NCI-H460 (cell line): ENCODE data around the gene ABHD10. TPM values are rescaled to one million over a fixed set of nuclear protein-coding genes. Genes with fewer than 3 reads are reported as not detected.

Source experiments
- DNase-seq: peaks from one replicate; pipeline ENCODE4 v3.0.0-alpha.2; 2016; ENCODE audit warnings: low read depth; ENCODE audit errors: extremely low read depth
- polyA plus RNA-seq: library from polyadenylated mRNA; depleted of rRNA; stranded (reverse); fragments of >200 nt; gene quantifications from 2 replicates; pipeline ENCODE4 v1.2.3, GENCODE V29; 2014; cell fraction: nucleus; rRNA removed
- total RNA-seq: library from RNA; depleted of rRNA; stranded (reverse); fragments of >200 nt; shearing (Covaris generic); gene quantifications from 2 replicates; pipeline ENCODE4 v1.2.3, GENCODE V29; 2014; rRNA removed

Gene ABHD10
- total RNA-seq, result 68.6 and 70.3 TPM in 2 replicates
- 47.6 and 69.5 TPM in 2 replicates for polyA plus RNA-seq

DNA sequence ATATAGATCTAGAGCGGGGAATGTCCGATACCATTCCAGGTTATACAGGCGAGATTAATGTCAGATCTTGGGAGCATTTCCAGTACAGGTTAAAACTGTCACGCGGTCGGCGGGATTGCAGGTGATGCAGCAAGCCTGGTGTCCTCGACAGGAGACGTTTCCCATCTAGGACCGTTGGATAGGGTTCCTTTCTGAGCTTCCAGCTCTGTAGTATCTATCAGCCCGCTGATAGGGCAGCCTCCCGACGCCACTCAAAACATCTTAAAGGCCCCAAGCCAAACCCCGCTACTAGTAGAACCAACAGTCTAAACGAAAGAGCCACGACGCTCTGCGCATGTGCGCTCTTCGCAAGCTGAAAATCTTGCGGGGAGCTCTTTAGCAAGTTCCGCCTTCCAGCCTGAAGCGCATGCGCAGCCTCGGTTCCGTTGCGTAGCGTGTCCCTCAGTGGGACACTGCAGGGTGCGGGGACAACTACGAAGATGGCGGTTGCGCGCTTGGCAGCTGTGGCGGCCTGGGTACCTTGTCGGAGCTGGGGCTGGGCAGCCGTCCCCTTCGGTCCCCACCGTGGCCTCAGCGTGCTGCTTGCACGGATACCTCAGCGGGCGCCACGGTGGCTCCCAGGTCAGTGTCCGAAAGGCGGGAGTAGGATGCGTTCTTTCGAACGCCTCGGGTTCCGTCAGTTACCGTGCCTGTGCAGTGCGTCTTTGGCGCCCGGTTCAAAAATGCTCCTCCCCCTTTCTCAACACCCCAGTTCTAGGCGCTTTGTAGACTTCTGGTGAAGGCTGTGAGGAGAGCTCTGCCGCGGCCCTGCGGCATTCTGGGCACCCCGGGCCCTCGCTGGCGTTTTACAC is at the start of gene ABHD10:
ABHD10 (plus strand) TSS at position 444 of the 851 bp plus-strand sequence; CDS start at position 480, 36 bp downstream.
- peak; percentile 96 for DNase-seq

DNA sequence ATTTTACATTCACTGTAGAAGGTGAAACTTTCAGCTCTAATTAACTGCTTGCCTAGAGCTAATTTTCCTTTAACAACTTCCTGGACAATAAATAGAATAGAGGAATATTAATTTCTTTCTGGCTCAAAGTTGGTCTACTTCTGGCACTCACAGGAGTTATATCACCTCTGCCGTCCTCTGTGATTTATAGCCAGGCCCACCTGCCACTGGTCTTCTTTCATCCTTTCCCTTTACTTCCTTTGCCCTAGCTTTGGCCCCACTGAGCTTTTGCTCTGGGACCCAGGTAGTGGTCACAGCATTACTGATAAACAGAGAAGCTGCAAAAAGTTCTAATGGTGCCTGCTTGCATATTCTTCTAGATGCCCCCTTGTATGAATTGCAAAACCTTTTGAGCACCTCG is 49.3 kb upstream of the ABHD10 start:
- DNase-seq, result no peak

DNA sequence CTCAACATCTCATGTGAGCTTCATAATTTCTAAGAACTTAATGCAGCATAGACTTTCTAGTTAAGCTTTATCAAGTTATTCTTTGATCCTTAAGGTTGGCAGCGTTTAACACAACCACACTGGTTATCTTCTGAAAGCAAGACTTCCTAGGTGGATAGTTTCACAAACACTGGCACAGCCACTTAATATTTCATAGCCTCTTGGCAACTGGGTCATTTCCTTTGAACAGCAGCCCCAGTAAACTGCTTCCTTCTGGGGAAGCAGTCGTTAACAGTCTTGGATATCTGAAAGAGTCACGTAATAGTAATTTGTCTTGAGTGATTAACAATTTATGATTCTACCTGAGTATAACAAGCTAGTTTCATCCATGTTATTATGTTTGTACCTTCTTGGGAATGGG is 45.9 kb upstream of the ABHD10 start:
- no peak for DNase-seq

DNA sequence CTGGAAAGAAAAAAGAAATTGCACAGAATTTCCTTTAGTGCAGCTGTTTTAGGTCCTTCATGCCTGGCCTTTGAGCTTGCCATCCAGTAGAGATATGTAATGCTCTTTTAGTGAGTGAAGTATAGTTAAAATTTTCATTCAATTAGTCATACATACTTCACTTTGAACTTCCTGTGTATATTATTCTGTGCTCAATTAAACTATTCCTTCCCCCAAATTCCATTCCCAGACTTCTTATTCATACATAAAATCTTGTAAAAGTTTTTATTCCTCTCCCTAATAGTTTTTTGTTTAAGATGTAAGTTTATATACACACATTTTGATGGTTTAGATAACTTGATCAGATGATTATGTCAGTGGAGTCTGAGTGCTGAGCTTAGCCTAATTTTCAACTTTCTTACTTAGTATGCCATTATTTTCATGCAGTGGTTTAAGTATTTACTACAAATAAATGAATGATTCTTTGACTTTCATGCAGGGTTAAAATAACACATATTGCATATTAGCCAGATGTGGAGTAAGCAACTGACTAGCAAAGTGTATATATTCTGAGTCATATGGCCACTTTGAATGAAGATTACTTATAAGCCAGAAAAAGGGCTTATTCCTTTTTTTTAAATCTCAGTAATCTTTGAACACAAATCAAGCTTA is 42.5 kb upstream of the ABHD10 start:
- peak; percentile 30 for DNase-seq

DNA sequence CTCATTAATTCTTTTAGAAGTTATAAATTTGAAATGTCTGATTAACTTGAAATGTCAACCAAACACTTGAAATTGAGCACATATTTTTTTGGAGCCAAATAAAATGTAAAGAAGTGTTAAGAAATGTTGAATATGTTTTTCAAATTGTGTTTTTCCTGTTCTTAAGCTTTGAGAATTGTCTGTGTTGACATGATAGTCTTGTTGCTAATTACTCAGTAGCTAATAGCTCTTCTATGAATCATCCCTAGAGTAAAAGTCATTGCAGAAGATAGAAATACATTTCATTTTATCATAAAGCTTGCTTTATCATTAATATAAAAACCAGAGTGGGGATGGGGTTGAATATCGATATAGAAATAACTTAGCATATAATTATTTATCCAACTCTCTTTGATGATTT is 41.9 kb upstream of the ABHD10 start:
- DNase-seq, result no peak

DNA sequence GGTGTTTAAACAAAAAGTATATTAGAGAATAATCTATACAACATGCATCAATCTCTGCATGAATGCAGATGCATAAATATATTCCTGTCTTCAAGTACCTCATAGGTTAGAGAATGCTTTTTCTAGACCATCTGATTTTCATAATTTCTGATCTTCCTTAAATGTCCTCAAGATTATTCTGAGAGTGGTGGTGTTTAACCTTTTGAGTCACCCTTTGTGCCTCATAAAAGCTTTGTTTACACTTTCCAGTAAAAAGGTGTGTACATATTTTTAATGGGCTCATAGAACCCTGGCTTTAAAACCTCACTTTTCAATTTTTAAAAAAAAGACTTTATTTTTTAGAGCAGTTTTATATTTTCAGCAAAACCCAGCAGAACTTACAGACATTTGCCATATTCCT is 41.0 kb upstream of the ABHD10 start:
- DNase-seq, result no peak

DNA sequence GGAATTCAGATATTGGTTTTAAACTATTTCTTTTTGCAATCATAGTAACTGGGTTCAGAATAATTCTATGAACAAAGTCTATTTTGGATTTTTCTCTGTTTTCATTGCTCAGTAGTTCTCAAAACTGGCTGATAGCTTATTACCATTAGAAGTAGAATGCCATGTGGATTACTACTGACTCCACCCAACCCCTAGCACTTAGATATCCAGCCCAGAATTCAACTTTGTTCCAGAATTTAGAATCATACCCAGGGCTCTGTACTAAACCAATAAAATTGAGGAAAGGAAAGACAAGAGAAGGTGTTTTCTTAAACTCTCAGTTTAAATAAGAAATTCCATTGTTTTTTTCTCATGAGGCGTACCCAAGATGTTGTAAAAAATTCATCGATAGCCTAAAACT is 39.0 kb upstream of the ABHD10 start:
- no peak for DNase-seq

DNA sequence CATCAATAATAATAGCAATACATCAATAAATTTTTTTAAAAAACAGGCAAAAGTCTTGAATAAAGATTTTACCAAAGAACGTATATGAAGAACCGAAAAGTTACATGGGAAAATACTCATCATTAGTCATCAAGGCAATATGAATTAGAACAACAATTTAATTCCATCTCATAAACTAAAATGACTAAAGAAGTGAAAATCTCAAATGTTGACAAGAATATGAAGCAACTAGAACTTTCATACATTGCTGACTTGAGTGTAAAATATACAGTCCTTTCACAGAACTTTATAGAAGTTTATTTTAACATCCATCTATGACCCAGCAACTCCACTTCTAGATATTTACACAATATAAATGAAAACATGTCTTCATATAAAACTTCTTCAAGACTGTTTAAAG is 35.3 kb upstream of the ABHD10 start:
- no peak for DNase-seq

DNA sequence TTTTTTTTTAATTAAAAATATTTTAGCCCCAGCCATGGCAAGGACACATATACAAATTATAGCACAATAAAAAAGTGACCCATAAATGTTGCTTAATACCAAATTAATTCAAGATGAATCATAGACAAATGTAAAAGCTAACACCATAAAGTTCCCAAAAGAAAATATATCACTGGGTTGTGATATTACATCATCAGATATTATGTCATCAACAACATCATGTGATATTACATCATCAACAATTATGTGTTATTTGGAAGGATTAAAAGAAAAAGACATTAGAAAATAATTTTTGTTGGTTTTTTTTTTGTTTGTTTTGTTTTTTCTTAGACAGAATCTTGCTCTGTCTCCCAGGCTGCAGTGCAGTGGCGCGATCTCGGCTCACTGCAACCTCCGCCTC is 34.5 kb upstream of the ABHD10 start:
- DNase-seq, result peak; percentile 84

DNA sequence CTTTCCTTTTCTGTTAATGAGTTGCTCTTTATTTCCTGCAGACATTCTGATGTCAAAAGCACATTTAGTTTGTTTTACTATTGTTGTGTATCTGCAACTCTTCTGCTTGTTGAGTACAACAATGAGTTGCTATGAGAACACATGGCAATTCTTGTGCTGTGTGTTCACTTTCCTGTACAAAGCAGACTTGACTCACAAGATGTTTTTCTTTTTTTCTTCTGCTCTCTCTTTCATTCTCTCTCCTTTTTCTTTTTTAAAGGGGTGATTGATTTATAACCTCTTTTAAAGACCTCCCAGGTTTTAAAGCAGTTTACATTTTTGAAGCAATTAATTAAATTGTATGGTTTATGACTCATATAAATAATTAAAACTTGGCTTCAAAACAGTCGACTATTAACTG is 31.6 kb upstream of the ABHD10 start:
- DNase-seq, result no peak

DNA sequence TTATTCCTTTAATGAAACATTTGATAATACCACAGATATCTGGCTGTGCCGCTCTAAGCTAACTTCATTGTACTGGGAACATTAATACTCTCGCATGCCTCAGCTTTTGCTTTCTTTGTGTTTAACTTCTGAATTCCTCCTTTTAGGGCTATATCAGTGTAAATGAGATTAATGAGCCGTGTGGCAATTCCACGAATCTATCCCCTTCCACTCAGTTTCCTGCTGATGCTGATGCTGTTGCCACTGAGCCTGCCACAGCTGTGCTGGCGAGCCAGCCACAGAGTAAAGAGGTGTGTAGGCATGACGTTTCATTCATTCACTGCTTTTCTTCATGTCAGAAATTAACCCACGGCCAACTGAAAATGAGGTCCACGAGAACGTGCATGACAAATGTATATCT is 30.0 kb upstream of the ABHD10 start:
- DNase-seq, result no peak

DNA sequence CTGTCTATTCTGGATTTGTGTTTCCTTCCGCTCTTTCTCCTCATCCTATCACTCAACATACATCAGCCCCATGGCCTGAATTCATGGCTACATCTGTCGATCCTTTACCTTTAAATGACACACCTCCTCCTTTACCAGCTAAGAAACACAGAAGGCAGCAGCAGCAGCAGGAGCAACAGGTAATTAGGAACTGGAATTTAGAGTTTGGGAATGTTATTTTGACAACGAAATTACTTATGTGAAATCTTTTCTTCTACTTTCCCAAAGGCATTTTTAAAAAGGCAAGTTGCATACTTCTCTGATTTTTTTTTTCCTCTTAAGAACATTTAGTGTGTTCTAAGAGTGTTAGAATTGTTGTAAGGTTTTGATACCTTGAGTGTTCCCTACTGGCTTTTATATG is 29.1 kb upstream of the ABHD10 start:
- no peak for DNase-seq

DNA sequence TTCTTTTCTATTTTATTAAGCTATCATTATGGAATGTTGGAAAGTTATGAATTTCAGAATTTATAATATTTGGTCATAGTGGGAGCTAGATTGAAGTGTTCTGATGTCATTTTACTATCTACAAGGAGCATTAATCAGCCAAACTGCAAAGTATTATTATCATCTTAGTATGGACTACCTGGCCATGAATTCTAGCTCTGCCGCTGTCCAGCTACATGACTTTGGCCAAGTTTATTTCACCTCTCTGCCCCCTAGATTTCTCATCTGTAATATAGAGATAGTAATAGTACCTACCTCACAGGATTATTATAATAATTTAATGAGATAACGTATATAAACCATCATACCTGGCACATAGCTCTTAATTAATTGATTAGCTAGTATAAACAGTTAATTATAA is 27.8 kb upstream of the ABHD10 start:
- no peak for DNase-seq

DNA sequence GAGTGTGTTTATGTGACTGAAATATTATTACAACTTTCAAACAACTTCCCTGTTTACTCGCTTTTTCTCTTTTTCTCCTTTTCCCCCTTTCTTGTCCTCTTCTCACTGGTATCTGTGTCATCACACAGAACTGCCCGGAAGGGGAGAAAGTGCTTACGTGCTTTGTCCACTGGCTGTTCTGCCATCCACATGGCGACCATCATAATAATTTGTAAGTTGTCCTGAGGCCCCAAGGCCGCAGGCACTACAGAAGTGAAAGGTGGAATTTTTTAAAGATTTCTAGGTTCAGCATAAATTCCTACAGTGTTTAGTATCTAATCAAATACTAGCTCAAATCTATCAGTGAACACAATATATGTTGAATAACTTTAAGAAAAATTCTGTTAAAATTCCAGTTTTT is 26.7 kb upstream of the ABHD10 start:
- no peak for DNase-seq

DNA sequence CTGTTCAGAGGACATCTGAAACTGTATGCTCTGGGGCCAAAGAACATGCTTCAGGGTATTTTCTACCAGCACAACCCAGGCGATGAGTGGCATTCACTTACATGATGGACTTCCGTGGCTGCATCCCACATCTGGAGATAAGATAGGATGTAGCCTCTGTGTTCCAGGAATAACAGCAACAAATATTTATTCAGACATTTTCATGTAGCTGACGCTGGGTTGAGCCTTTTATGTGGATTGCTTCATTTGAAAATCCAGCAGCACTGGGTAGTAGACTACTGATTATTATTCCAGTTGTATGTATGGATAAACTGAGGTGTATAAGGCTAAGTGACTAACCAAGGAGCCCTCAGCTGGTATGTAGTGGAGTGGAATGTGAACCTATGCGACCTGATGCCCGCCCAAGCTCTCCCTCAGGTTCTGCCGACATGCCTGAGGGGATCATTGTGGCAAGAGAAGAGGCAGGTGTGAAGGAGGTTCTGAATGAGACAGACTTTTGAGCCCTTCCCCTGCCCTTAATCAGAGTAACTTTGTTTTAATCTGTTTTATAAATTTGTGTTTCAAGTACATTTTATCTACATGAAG is 25.9 kb upstream of the ABHD10 start:
- no peak for DNase-seq

DNA sequence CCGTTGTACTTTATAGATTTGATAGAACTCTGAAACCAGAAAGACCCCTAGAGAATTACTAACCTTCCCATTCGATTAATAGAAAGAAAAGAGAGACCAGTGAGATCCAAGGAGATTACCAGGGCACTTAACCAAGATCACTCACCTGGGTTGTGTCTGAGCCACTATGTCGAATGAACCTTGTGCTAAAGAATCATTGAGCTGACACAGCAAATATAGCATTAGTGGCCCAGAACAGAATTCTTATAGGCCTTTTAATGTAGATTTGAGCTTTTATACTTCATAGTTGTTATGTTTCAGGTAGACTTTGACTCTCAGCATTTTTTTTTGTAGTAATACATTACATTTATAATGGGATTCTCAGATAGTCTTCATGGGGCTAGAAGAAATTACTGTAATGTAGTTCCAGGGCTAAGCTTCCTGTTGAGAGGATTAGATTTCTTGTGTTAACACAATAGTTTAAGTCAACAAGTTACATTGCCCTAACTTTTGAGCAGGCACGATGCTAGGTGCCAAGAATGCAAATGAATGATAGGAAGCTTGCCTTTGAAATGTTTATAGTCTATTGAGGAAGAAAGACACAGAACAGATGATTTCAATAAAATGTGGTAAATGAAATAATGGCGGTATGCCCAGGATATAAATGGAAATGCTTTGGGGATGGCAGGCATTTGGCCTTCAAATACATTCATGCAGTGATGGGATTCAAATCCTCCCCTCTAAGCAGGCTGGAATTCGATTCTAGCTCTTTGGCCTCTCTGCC is 24.4 kb upstream of the ABHD10 start:
- no peak for DNase-seq

DNA sequence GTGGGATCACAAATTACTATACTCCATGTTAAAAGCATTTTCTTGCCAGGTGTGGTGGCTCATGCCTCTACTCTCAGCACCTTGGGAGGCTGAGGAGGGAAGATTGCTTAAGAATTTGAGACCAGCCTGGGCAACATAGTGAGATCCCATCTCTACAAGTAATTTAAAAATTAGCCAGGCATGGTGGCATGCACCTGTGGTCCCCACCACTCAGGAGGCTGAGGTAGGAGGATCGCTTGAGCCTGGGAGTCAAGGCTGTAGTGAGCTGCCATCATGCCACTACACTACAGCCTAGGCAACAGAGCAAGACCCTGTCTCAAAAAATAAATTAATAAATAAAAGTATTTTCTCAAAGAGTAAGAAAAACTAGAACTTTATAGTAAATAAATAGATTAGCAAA is 22.9 kb upstream of the ABHD10 start:
- no peak for DNase-seq

DNA sequence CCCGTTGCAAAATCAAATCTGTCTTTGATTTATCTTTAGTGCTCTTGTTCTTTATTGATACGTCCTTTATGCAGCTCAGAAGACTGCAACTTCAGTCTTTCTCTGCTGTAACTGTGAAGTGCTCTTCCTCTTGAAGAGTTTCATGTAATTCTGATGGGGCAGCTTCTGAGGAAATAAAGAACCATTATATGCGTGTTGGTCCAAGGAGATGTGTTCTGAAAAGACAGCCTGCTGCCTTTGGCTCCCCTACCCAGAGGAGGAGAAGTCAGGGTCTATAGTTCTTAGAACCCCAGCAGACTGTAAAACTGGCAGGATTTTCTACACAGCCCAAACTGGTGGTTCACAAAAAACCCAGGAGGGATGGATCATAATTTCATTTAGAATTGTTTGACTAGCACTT is 22.4 kb upstream of the ABHD10 start:
- no peak for DNase-seq

DNA sequence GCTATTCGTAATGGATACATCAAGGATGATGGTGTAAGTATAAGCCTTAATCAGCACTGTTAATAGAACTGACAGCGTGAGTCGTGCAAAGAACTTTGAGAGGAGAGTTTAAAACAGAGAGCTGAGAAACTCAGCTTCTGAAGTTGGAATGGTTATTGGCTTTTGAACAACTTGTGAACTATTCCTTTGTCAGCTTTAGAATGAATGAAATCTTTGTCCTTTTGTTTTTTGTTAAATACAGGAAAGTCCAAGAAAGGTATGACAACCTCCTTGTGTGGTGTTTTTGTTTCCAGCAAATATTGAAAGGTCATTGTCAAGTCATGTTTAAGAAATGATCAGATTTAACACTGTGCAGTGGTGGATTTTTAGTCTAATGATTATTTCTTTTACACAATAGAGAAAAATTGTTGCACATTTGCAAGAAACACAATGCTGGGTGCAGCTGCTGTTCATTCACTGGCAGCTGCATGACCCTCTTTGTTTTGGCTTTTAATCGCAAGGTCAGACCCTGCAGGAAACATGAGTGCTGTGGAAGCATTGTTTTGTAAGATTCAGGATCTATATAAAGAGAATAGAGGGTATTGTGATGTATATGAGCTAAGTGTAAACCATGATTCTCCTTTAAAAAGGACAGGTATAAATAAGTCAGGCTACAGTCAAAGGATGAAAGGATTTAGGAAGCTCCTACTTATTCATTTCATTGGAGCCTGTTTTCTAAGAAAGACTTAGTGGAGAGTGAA is 21.7 kb upstream of the ABHD10 start:
- no peak for DNase-seq

DNA sequence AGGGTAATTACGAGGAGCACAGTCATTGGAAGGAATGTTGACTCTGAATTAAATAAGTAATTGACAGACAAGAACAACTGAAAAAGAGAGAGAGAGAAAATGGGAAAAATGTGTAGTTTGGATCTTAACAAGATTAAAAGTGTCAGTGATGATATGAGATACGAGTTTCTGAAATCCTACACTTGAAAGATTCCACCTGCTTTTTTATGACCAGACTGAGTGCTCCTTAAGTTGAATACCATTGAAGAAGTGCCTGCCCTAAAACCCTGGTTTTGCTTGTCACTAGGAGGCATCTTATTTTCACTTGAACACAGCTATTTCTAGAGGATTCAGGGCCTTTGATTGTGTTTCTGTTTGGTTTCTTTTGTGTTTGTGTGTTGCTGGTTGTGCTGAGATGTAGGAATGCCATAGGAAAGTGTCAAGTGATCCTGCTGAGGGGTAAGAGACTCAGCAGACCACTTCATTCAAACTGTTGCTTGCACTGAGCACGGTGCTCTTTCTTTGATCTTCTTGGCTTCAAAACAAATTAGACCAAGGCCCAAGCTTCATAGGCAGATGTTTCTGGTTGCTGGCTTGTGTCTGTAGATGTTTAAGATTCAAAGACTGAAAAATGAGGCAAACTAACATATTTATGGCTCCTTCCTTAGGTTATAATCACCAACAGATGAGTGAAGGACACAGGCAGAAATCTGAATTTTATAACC is 17.2 kb upstream of the ABHD10 start:
- no peak for DNase-seq
